ENCODE data around the gene PLXDC1. TPM values are rescaled to one million over a fixed set of nuclear protein-coding genes. Genes with fewer than 3 reads are reported as not detected.

The PLXDC1 gene
- total and polyA plus RNA-seq, 2 of the 13 experiments (the other 11 are each of a cell fraction or from before 2014, with no cell fraction given) = not detected

- TF ChIP-seq ZNF577 (CRISPR knock-in tag; IDR thresholded peaks at IDR 0.05; ENCODE audit: borderline replicate concordance, low read depth) = no peak
- TF ChIP-seq NFRKB (IDR thresholded peaks at IDR 0.05) = no peak
- no peak; the same call in 1 of the 2 replicates for TF ChIP-seq ZNF816 (CRISPR knock-in tag; IDR thresholded peaks at IDR 0.05; ENCODE audit: borderline replicate concordance)
- TF ChIP-seq CTCF (CRISPR knock-in tag; IDR thresholded peaks at IDR 0.05) = no peak; the same call in 1 of the 2 replicates
- no peak for TF ChIP-seq TBP (CRISPR knock-in tag; IDR thresholded peaks at IDR 0.05)
- TF ChIP-seq BATF2 (CRISPR knock-in tag; IDR thresholded peaks at IDR 0.05) = no peak
- TF ChIP-seq ZNF501 (CRISPR knock-in tag; IDR thresholded peaks at IDR 0.05) = no peak
- no peak for TF ChIP-seq AFF4 (CRISPR knock-in tag; IDR thresholded peaks at IDR 0.05)
- TF ChIP-seq ZNF607 (CRISPR knock-in tag; IDR thresholded peaks at IDR 0.05; ENCODE audit: borderline replicate concordance) = no peak; the same call in 1 of the 2 replicates
- TF ChIP-seq CSRNP2 (CRISPR knock-in tag; conservative IDR thresholded peaks at IDR 0.05; ENCODE audit: low read depth) = no peak
- TF ChIP-seq TMF1 (CRISPR knock-in tag; IDR thresholded peaks at IDR 0.05; ENCODE audit: low read depth) = no peak
- TF ChIP-seq KIAA2018 (CRISPR knock-in tag; IDR thresholded peaks at IDR 0.05; ENCODE audit: borderline replicate concordance) = no peak
- TF ChIP-seq PRPF4 (IDR thresholded peaks at IDR 0.05; ENCODE audit: low read depth, low read length, poor library complexity, severe bottlenecking) = peak; percentile 65
Observed at GRCh38 chr17:39153599-39154051, 2.2 kb upstream of the PLXDC1 start (continued).
